ENCODE results near the gene PPP1R13B. TPM values are rescaled to one million over a fixed set of nuclear protein-coding genes. Genes with fewer than 3 reads are reported as not detected.

PPP1R13B gene, protein sequence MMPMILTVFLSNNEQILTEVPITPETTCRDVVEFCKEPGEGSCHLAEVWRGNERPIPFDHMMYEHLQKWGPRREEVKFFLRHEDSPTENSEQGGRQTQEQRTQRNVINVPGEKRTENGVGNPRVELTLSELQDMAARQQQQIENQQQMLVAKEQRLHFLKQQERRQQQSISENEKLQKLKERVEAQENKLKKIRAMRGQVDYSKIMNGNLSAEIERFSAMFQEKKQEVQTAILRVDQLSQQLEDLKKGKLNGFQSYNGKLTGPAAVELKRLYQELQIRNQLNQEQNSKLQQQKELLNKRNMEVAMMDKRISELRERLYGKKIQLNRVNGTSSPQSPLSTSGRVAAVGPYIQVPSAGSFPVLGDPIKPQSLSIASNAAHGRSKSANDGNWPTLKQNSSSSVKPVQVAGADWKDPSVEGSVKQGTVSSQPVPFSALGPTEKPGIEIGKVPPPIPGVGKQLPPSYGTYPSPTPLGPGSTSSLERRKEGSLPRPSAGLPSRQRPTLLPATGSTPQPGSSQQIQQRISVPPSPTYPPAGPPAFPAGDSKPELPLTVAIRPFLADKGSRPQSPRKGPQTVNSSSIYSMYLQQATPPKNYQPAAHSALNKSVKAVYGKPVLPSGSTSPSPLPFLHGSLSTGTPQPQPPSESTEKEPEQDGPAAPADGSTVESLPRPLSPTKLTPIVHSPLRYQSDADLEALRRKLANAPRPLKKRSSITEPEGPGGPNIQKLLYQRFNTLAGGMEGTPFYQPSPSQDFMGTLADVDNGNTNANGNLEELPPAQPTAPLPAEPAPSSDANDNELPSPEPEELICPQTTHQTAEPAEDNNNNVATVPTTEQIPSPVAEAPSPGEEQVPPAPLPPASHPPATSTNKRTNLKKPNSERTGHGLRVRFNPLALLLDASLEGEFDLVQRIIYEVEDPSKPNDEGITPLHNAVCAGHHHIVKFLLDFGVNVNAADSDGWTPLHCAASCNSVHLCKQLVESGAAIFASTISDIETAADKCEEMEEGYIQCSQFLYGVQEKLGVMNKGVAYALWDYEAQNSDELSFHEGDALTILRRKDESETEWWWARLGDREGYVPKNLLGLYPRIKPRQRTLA
- 44.5 to 53.0 TPM (median 49.1 TPM) in 3 replicates for total RNA-seq

DNA sequence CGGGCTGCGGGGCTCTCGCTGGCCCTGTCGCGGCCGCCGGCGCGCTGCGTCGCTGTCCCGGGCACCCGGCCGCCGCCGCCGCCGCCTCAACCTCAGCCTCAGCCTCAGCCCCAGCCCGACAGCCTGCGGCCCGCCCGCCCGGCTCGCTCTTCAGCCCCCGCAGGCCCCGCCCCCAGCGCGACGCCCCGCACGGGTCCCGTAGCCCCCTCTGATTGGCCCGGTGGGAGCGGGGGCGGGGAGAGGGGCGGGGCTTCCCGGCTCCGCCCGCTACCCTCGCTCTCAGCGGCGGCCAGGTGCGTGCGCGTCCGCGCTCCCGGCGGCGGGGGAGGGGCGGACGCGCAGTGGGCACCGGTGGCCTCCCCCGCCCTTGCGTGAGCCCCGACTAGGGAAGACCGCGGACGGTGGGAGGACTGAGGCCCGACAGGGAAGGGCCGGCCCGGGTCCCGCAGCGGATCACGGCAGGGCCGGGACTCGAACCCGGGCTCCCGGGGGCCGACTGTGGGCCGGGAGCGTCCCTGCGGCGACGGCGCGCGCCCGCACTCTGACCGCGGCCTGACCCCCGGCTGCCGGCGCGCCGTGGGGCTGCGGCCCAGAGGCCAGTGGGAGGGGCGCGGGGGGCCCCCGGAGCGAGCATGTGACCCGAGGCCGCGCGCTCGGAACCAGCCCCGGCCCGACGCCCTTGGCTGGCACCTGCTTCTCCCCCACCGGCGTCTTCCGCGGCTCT, at the start of gene PPP1R13B:
TSS of gene PPP1R13B (minus strand) at position 125 of the 724 bp plus-strand sequence. CDS start 268 bp downstream, outside the sequence.
- TF ChIP-seq, protein P1, sequence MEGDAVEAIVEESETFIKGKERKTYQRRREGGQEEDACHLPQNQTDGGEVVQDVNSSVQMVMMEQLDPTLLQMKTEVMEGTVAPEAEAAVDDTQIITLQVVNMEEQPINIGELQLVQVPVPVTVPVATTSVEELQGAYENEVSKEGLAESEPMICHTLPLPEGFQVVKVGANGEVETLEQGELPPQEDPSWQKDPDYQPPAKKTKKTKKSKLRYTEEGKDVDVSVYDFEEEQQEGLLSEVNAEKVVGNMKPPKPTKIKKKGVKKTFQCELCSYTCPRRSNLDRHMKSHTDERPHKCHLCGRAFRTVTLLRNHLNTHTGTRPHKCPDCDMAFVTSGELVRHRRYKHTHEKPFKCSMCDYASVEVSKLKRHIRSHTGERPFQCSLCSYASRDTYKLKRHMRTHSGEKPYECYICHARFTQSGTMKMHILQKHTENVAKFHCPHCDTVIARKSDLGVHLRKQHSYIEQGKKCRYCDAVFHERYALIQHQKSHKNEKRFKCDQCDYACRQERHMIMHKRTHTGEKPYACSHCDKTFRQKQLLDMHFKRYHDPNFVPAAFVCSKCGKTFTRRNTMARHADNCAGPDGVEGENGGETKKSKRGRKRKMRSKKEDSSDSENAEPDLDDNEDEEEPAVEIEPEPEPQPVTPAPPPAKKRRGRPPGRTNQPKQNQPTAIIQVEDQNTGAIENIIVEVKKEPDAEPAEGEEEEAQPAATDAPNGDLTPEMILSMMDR (IDR thresholded peaks at IDR 0.05; ENCODE audit: unreplicated experiment) = no peak
- Mint-ChIP-seq H3K4me3 (peak within 1 kb of the TSS; percentile 92), H3K9me3 (no peaks in the 10 kb centered on the region), H3K36me3 (no peaks in the 10 kb centered on the region), H3K27ac (peak within 1 kb of the TSS; percentile 87), H3K27me3 (ENCODE audit: low read depth) (peaks cover 14% of the 10 kb centered on the region), H3K4me1 (peaks cover 20% of the 10 kb centered on the region)
- peak; percentile 95 to 96 for DNase-seq (ENCODE audit: low spot score in 2 of 2, unreplicated experiment in 2 of 2)

DNA sequence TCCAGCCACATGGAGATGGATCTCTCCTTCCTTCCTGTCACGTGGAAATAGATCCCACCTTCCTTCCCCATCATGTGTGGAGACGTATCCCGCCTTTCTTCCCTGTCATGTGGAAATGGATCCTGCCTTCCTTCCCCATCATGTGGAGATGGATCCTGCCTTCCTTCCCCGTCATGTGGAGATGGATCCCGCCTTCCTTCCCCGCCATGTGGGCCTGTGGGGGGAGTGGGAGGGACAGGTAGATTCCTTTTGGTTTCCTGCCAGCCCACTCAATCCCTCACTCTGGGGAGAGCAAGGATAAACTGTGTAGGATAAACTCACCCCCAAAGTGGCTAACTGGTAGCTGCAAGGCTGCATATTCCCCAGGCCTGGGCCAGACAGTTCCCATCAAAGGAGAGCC, 49.2 kb upstream of the PPP1R13B start:
- H3K4me1 Mint-ChIP-seq = peaks cover 4% of the 10 kb centered on the region
- H3K4me3 Mint-ChIP-seq = no peak overlapping the region
- H3K27me3 Mint-ChIP-seq (ENCODE audit: low read depth) = no peaks in the 10 kb centered on the region
- H3K27ac Mint-ChIP-seq = no peak overlapping the region
- H3K36me3 Mint-ChIP-seq = no peaks in the 10 kb centered on the region
- TF ChIP-seq, protein P1 (IDR thresholded peaks at IDR 0.05; ENCODE audit: unreplicated experiment) = no peak
- no peaks in the 10 kb centered on the region for H3K9me3 Mint-ChIP-seq
- no peak for DNase-seq (ENCODE audit: low spot score in 2 of 2, unreplicated experiment in 2 of 2)

DNA sequence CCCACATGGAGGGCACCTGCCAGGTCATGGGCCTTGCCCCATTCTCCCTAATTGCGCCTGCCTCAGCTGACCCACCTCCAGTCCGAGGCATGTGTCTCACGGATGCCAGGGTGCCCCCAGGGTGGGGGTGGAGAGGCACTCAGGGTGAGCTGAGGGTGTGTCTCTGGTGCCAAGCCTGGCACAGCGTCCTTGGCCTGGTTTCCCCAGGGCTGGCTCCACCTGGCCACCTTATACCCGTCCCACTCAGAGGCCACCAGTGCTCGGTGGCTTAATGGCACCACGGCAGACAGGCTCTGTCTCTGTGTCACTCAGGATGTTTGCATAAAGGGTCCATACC, 47.3 kb upstream of the PPP1R13B start:
- H3K36me3 Mint-ChIP-seq = no peaks in the 10 kb centered on the region
- peaks cover 4% of the 10 kb centered on the region for H3K4me1 Mint-ChIP-seq
- H3K27ac Mint-ChIP-seq = no peak overlapping the region
- TF ChIP-seq, protein P1 (IDR thresholded peaks at IDR 0.05; ENCODE audit: unreplicated experiment) = no peak
- DNase-seq (ENCODE audit: low spot score in 2 of 2, unreplicated experiment in 2 of 2) = no peak
- no peak overlapping the region for H3K4me3 Mint-ChIP-seq
- H3K9me3 Mint-ChIP-seq = no peaks in the 10 kb centered on the region
- no peaks in the 10 kb centered on the region for H3K27me3 Mint-ChIP-seq (ENCODE audit: low read depth)

DNA sequence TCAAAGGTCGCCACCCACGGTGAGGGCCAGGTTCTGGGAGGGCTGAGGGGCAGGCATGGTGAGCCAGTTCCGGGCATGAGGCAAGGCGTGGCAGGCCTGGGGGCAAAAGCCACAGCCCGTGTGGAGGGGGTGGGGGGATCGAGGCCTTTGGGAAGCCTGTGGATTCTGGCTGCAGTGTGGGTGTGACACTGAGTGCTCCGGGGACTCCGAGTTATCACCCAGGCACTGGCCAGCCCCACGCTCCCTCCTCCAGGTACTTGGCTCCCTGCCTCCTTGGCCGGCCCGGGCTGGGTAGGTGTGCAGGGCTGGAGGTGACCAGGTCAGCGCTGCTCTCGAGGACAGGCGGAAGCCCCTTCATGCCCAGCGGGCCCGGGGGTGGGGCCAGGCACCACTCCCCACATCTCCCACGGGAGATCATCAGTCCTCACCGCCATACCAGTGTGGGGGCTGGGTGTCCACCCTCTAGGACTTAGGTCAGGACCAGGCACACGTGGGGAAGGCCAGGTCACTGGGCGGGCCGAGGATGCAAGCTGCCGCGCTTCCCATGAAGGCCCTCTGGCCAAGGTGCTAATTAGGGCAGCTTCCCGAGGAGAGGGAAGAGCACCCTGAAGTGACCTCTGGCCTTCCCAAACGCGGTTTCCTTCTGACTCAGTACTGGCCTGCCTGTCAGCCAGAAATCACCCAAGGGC, 46.8 kb upstream of the PPP1R13B start:
- H3K4me3 Mint-ChIP-seq = no peak overlapping the region
- no peak for DNase-seq (ENCODE audit: low spot score in 2 of 2, unreplicated experiment in 2 of 2)
- H3K36me3 Mint-ChIP-seq = no peaks in the 10 kb centered on the region
- TF ChIP-seq, protein P1 (IDR thresholded peaks at IDR 0.05; ENCODE audit: unreplicated experiment) = no peak
- H3K9me3 Mint-ChIP-seq = no peaks in the 10 kb centered on the region
- no peak overlapping the region for H3K27ac Mint-ChIP-seq
- H3K27me3 Mint-ChIP-seq (ENCODE audit: low read depth) = no peaks in the 10 kb centered on the region
- peaks cover 4% of the 10 kb centered on the region for H3K4me1 Mint-ChIP-seq

DNA sequence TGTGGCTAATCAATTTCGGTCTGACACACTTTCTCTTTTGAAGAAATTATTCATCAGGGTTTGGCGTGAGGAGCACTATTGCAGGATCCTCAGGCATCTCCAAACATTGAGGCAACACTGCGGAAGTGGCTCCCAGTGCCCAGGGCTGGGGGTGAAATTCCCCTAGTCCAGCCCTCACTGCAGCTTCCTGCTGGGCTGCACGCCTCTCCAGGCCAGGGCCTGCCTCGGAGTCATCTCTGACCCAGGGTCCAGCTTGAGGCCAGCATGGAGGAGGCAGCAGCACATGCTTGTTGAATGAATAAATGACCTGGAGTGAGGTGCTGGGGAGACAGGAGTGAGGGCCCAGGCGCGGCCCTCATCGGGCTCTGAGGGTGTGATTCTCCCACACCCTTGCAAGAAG, 44.9 kb upstream of the PPP1R13B start:
- Mint-ChIP-seq H3K4me1 (no peaks in the 10 kb centered on the region), H3K27ac (no peak overlapping the region), H3K9me3 (no peaks in the 10 kb centered on the region), H3K27me3 (ENCODE audit: low read depth) (no peaks in the 10 kb centered on the region), H3K4me3 (no peak overlapping the region), H3K36me3 (no peaks in the 10 kb centered on the region)
- no peak for DNase-seq (ENCODE audit: low spot score in 2 of 2, unreplicated experiment in 2 of 2)
- TF ChIP-seq, protein P1 (IDR thresholded peaks at IDR 0.05; ENCODE audit: unreplicated experiment) = no peak

Data from mesothelial cell of epicardium (in vitro differentiated cells).